ENCODE results near the gene MED12. TPM values are rescaled to one million over a fixed set of nuclear protein-coding genes. Genes with fewer than 3 reads are reported as not detected.

MED12 gene
- total and polyA plus RNA-seq, 10 of the 15 experiments (the other 5 are each of a cell fraction or from before 2014, with no cell fraction given) = 0.68 to 28.5 (median 13.7) TPM

GRCh38 chrX:71171110-71171801 is 52.9 kb downstream of the MED12 start (continued):
- no peak for TF ChIP-seq ZNF384 (IDR thresholded peaks at IDR 0.05; ENCODE audit: borderline replicate concordance, low read depth, low read length)
- no peak for TF ChIP-seq RELA (IDR thresholded peaks at IDR 0.05; ENCODE audit: borderline replicate concordance, partially characterized antibody)
- TF ChIP-seq CHD2 (IDR thresholded peaks at IDR 0.05; ENCODE audit: borderline replicate concordance, low read depth, low read length) = no peak

DNA sequence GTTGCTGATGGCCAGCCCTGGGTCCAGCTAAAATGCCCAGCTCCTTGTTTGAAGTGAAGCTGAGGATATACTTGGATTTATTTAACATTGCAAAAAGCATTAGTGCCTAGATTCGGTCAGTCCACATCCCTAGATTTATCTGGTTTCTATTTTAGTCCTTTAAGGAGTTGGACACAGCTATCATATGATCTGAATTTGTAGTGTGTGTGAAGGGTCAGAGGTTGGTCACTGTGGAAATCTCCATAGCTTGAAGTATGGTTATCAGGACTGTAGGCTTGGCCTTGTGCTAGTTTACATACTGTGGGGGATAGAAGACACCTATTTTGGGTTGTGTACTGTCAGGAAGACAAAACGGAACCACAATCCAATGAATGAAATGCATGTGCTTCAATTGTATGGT is 55.0 kb downstream of the MED12 start:
- no peaks in the 10 kb centered on the region for H3K9me3 ChIP-seq (replicated peaks; ENCODE audit: control insufficient read depth, insufficient read depth, low read length)
- H3K4me2 ChIP-seq (ENCODE audit: control insufficient read depth, insufficient read depth) = no peak overlapping the region
- H3K9ac ChIP-seq (ENCODE audit: control insufficient read depth, insufficient read depth, low read length) = no peak overlapping the region
- no peaks in the 10 kb centered on the region for H3K4me1 ChIP-seq (ENCODE audit: control insufficient read depth, insufficient read depth, low read length)
- no peaks in the 10 kb centered on the region for H3K79me2 ChIP-seq (ENCODE audit: control insufficient read depth, insufficient read depth, low read length)
- no peaks in the 10 kb centered on the region for H4K20me1 ChIP-seq (ENCODE audit: control insufficient read depth, insufficient read depth)
- no peak overlapping the region for H3K27ac ChIP-seq (ENCODE audit: control insufficient read depth, insufficient read depth)
- ChIA-PET RAD21 (ENCODE audit: unreplicated experiment) (no interaction called here), SMC1A (ENCODE audit: uncharacterized antibody, unreplicated experiment) (no interaction called here), CTCF (interaction anchor here (0.5 to 1.8 kb wide), 3 partner anchors 37 to 132 kb away, joined by 3 to 5 read pairs (median 3); no protein-coding TSS in a partner anchor), POLR2A (interaction anchor here (0.9 kb wide), 1 partner anchor 23 kb away, joined by 4 read pairs; no protein-coding TSS in a partner anchor)
- no peak for ATAC-seq
- H3K4me3 ChIP-seq = no peak overlapping the region
- WGBS (ENCODE audit: insufficient coverage, insufficient replicate concordance, low lambda C conversion rate, missing lambda C conversion rate) = 62% methylated on average over 2 of the region's 2 CpGs
- no peak overlapping the region for H2AFZ ChIP-seq (ENCODE audit: control insufficient read depth, low read depth, low read length)
- H3K27me3 ChIP-seq (replicated peaks in 1 of 2; ENCODE audit: control insufficient read depth in 2 of 2, insufficient read depth in 2 of 2, low read length in 1 of 2) = no peaks in the 10 kb centered on the region
- FAIRE-seq = no peak
- no peak for DNase-seq (ENCODE audit: low read depth, low spot score)
- in situ Hi-C loops (cut with MboI) = no loop called here
- peaks cover 0 to 3% of the 10 kb centered on the region in 2 experiments; a peak in 1 of 4 replicates for H3K36me3 ChIP-seq (ENCODE audit: control insufficient read depth in 2 of 2, insufficient read depth in 2 of 2, low read length in 1 of 2)
- TF ChIP-seq NKRF (conservative IDR thresholded peaks at IDR 0.05) = no peak
- intact Hi-C loops (cut with micrococcal nuclease; ENCODE audit: unreplicated experiment) = no loop called here
- BruUV-seq (replicated peaks) = TSS peak; percentile 30
